ENCODE measurements around the gene CEP350. TPM values are rescaled to one million over a fixed set of nuclear protein-coding genes. Genes with fewer than 3 reads are reported as not detected.

CEP350 gene
- total and polyA plus RNA-seq, 10 of the 15 experiments (the other 5 are each of a cell fraction or from before 2014, with no cell fraction given): 5.2 to 46.0 (median 23.1) TPM

DNA sequence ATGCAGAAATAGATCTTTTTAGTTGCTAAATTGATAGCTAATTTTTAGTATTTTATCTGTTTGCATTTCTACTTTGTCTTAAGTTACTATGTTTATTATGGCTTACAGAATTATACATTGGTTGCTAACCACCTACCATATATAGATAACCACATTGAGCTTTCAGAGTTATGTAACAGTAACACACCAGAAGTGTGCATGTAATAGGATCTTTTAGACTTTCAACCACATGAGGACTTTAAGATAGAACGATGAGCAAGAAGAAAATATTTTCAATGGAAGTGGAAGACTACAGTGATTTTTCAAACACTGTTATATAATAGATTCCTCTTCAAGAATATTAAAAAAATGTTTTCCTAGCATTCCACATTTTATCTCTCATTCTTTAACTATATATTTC is 43.7 kb upstream of the CEP350 start:
- no peak overlapping the region for H3K27ac ChIP-seq (ENCODE audit: control insufficient read depth, insufficient read depth)
- H3K79me2 ChIP-seq (ENCODE audit: control insufficient read depth, insufficient read depth, low read length): no peaks in the 10 kb centered on the region
- RAD21 ChIA-PET (ENCODE audit: unreplicated experiment): interaction anchor here (0.9 kb wide), 1 partner anchor 268 kb away, joined by 4 read pairs; no protein-coding TSS in a partner anchor
- CTCF ChIA-PET: no interaction called here
- DNase-seq (ENCODE audit: low read depth, low spot score) (no peak), ATAC-seq (no peak), FAIRE-seq (no peak)
- 97% methylated on average over 1 of the region's 1 CpG for WGBS (ENCODE audit: insufficient coverage, insufficient replicate concordance, low lambda C conversion rate, missing lambda C conversion rate)
- H3K4me2 ChIP-seq (ENCODE audit: control insufficient read depth, insufficient read depth): no peak overlapping the region
- TF ChIP-seq CEBPB (IDR thresholded peaks at IDR 0.05; ENCODE audit: borderline replicate concordance in 1 of 2, low read depth in 2 of 2, low read length in 2 of 2) (no peak), TCF7 (IDR thresholded peaks at IDR 0.05; ENCODE audit: borderline replicate concordance) (no peak), CHD4 (IDR thresholded peaks at IDR 0.05) (no peak), ASH2L (IDR thresholded peaks at IDR 0.05; ENCODE audit: borderline replicate concordance, low read depth) (no peak)
- TF ChIP-seq, protein P1, sequence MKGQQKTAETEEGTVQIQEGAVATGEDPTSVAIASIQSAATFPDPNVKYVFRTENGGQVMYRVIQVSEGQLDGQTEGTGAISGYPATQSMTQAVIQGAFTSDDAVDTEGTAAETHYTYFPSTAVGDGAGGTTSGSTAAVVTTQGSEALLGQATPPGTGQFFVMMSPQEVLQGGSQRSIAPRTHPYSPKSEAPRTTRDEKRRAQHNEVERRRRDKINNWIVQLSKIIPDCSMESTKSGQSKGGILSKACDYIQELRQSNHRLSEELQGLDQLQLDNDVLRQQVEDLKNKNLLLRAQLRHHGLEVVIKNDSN (IDR thresholded peaks at IDR 0.05; ENCODE audit: borderline replicate concordance, extremely low read length, insufficient read depth, low read depth, low read length): no peak
- H3K4me1 ChIP-seq (ENCODE audit: control insufficient read depth, insufficient read depth, low read length): no peaks in the 10 kb centered on the region
- no peaks in the 10 kb centered on the region for H3K9me3 ChIP-seq (replicated peaks; ENCODE audit: control insufficient read depth, insufficient read depth, low read length)
- H3K36me3 ChIP-seq (ENCODE audit: control insufficient read depth in 2 of 2, insufficient read depth in 2 of 2, low read length in 1 of 2): peaks cover 0 to 3% of the 10 kb centered on the region in 2 experiments; a peak in 2 of 4 replicates
- H4K20me1 ChIP-seq (ENCODE audit: control insufficient read depth, insufficient read depth): no peaks in the 10 kb centered on the region
- H3K9ac ChIP-seq (ENCODE audit: control insufficient read depth, insufficient read depth, low read length): no peak overlapping the region
- intact Hi-C loops (cut with micrococcal nuclease; ENCODE audit: unreplicated experiment): no loop called here
- H3K4me3 ChIP-seq: no peak overlapping the region
- SMC1A ChIA-PET (ENCODE audit: uncharacterized antibody, unreplicated experiment): interaction anchor here (0.7 to 3.0 kb wide), 4 partner anchors 11 to 42 kb away, joined by 3 to 15 read pairs (median 5); no protein-coding TSS in a partner anchor
- in situ Hi-C loops (cut with MboI): no loop called here
- POLR2A ChIA-PET: no interaction called here
- no peak overlapping the region for H2AFZ ChIP-seq (ENCODE audit: control insufficient read depth, low read depth, low read length)
- no peaks in the 10 kb centered on the region for H3K27me3 ChIP-seq (replicated peaks in 1 of 2; ENCODE audit: control insufficient read depth in 2 of 2, insufficient read depth in 2 of 2, low read length in 1 of 2)
- no TSS peak for BruUV-seq (replicated peaks)

DNA sequence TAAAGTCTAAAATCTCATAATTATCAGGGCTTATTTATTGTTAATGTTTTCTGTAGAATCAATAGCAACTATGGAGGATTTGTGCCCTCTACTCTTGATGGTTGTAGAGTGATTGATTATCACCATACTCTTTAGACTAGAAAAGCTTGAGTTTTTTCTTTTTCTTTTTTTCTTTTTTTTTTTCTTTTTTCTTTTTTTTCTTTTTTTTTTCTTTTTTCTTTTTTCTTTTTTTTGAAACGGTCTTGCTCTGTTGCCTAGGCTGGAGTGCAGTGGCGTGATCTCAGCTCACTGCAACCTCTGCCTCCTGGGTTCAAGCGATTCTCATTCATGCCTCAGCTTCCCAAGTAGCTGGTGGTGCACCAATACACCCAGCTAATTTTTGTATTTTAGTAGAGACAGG is 42.8 kb upstream of the CEP350 start:
- BruUV-seq (replicated peaks): no TSS peak
- Histone ChIP-seq H3K79me2 (ENCODE audit: control insufficient read depth, insufficient read depth, low read length) (no peaks in the 10 kb centered on the region), H3K27ac (ENCODE audit: control insufficient read depth, insufficient read depth) (no peak overlapping the region), H3K36me3 (ENCODE audit: control insufficient read depth in 2 of 2, insufficient read depth in 2 of 2, low read length in 1 of 2) (peaks cover 0 to 3% of the 10 kb centered on the region in 2 experiments; a peak in 2 of 4 replicates), H3K9ac (ENCODE audit: control insufficient read depth, insufficient read depth, low read length) (no peak overlapping the region), H4K20me1 (ENCODE audit: control insufficient read depth, insufficient read depth) (no peaks in the 10 kb centered on the region), H3K4me3 (no peak overlapping the region), H2AFZ (ENCODE audit: control insufficient read depth, low read depth, low read length) (no peak overlapping the region), H3K27me3 (replicated peaks in 1 of 2; ENCODE audit: control insufficient read depth in 2 of 2, insufficient read depth in 2 of 2, low read length in 1 of 2) (no peaks in the 10 kb centered on the region), H3K9me3 (replicated peaks; ENCODE audit: control insufficient read depth, insufficient read depth, low read length) (no peaks in the 10 kb centered on the region), H3K4me1 (ENCODE audit: control insufficient read depth, insufficient read depth, low read length) (no peaks in the 10 kb centered on the region), H3K4me2 (ENCODE audit: control insufficient read depth, insufficient read depth) (no peak overlapping the region)
- in situ Hi-C loops (cut with MboI) (no loop called here), intact Hi-C loops (cut with micrococcal nuclease; ENCODE audit: unreplicated experiment) (no loop called here)
- WGBS (ENCODE audit: insufficient coverage, insufficient replicate concordance, low lambda C conversion rate, missing lambda C conversion rate): 100% methylated on average over 2 of the region's 3 CpGs
- POLR2A ChIA-PET: interaction anchor here (0.7 kb wide), 1 partner anchor 17 kb away, joined by 3 read pairs; no protein-coding TSS in a partner anchor
- SMC1A ChIA-PET (ENCODE audit: uncharacterized antibody, unreplicated experiment): interaction anchor here (0.6 to 3.0 kb wide), 6 partner anchors 10 to 170 kb away, joined by 3 to 15 read pairs (median 3); no protein-coding TSS in a partner anchor
- RAD21 ChIA-PET (ENCODE audit: unreplicated experiment): interaction anchor here (0.9 kb wide), 1 partner anchor 267 kb away, joined by 4 read pairs; no protein-coding TSS in a partner anchor
- ATAC-seq: no peak
- CTCF ChIA-PET: no interaction called here
- FAIRE-seq: no peak
- no peak for DNase-seq (ENCODE audit: low read depth, low spot score)
- no peak for TF ChIP-seq YBX1 (IDR thresholded peaks at IDR 0.05)
- TF ChIP-seq EED (IDR thresholded peaks at IDR 0.05; ENCODE audit: low read depth): no peak
- no peak for TF ChIP-seq PAX5 (IDR thresholded peaks at IDR 0.05; ENCODE audit: borderline replicate concordance, low read depth, low read length)
- TF ChIP-seq, protein P2, sequence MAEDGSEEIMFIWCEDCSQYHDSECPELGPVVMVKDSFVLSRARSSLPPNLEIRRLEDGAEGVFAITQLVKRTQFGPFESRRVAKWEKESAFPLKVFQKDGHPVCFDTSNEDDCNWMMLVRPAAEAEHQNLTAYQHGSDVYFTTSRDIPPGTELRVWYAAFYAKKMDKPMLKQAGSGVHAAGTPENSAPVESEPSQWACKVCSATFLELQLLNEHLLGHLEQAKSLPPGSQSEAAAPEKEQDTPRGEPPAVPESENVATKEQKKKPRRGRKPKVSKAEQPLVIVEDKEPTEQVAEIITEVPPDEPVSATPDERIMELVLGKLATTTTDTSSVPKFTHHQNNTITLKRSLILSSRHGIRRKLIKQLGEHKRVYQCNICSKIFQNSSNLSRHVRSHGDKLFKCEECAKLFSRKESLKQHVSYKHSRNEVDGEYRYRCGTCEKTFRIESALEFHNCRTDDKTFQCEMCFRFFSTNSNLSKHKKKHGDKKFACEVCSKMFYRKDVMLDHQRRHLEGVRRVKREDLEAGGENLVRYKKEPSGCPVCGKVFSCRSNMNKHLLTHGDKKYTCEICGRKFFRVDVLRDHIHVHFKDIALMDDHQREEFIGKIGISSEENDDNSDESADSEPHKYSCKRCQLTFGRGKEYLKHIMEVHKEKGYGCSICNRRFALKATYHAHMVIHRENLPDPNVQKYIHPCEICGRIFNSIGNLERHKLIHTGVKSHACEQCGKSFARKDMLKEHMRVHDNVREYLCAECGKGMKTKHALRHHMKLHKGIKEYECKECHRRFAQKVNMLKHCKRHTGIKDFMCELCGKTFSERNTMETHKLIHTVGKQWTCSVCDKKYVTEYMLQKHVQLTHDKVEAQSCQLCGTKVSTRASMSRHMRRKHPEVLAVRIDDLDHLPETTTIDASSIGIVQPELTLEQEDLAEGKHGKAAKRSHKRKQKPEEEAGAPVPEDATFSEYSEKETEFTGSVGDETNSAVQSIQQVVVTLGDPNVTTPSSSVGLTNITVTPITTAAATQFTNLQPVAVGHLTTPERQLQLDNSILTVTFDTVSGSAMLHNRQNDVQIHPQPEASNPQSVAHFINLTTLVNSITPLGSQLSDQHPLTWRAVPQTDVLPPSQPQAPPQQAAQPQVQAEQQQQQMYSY (CRISPR knock-in tag; IDR thresholded peaks at IDR 0.05): no peak
- no peak for TF ChIP-seq ZBED1 (IDR thresholded peaks at IDR 0.05; ENCODE audit: borderline replicate concordance)
- no peak for TF ChIP-seq KAT2A (conservative IDR thresholded peaks at IDR 0.05; ENCODE audit: control insufficient read depth, low read depth, low read length)
- TF ChIP-seq, protein P3, sequence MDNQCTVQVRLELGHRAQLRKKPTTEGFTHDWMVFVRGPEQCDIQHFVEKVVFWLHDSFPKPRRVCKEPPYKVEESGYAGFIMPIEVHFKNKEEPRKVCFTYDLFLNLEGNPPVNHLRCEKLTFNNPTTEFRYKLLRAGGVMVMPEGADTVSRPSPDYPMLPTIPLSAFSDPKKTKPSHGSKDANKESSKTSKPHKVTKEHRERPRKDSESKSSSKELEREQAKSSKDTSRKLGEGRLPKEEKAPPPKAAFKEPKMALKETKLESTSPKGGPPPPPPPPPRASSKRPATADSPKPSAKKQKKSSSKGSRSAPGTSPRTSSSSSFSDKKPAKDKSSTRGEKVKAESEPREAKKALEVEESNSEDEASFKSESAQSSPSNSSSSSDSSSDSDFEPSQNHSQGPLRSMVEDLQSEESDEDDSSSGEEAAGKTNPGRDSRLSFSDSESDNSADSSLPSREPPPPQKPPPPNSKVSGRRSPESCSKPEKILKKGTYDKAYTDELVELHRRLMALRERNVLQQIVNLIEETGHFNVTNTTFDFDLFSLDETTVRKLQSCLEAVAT (IDR thresholded peaks at IDR 0.05): no peak

All from GM12878 (cell line).